GM18498 (cell line): ENCODE results near the gene TM4SF1.

Experiments used
- ATAC-seq: cut with Tn5 transposase; IDR thresholded peaks from one replicate; pipeline ENCODE4 v1.9.1; 2021; ENCODE audit warnings: mild to moderate bottlenecking, moderate library complexity; ENCODE audit not compliant: unreplicated experiment

Gene TM4SF1

GRCh38 chr3:149375501-149376196 lies 1.8 kb downstream of the TM4SF1 start:
- no peak for ATAC-seq

- no peak for ATAC-seq
These were observed 2.5 kb downstream of the TM4SF1 start for GRCh38 chr3:149374793-149375500.

GRCh38 chr3:149374391-149374790 lies 3.1 kb downstream of the TM4SF1 start:
- no peak for ATAC-seq

- ATAC-seq = no peak
These were observed 4.0 kb downstream of the TM4SF1 start for GRCh38 chr3:149373235-149374125.

- no peak for ATAC-seq
These were observed 5.7 kb downstream of the TM4SF1 start for GRCh38 chr3:149371723-149372114.

- ATAC-seq = no peak
These were observed 6.3 kb downstream of the TM4SF1 start for GRCh38 chr3:149371001-149371722.

- ATAC-seq = no peak
These were observed 7.2 kb downstream of the TM4SF1 start for GRCh38 chr3:149369991-149370866.

GRCh38 chr3:149368674-149369497 lies 8.6 kb downstream of the TM4SF1 start:
- no peak for ATAC-seq

GRCh38 chr3:149368201-149368673 lies 9.2 kb downstream of the TM4SF1 start:
- ATAC-seq = no peak

GRCh38 chr3:149366941-149367840 lies 10.3 kb downstream of the TM4SF1 start:
- ATAC-seq = no peak

- ATAC-seq = no peak
These were observed 11.4 kb downstream of the TM4SF1 start for GRCh38 chr3:149366031-149366430.

- ATAC-seq = no peak
These were observed 12.8 kb downstream of the TM4SF1 start for GRCh38 chr3:149364624-149365023.

- ATAC-seq = no peak
These were observed 14.4 kb downstream of the TM4SF1 start for GRCh38 chr3:149363053-149363452.

- no peak for ATAC-seq
These were observed 15.1 kb downstream of the TM4SF1 start for GRCh38 chr3:149362366-149362765.

- no peak for ATAC-seq
These were observed 20.8 kb downstream of the TM4SF1 start for GRCh38 chr3:149356630-149357029.

- ATAC-seq = no peak
These were observed 21.3 kb downstream of the TM4SF1 start for GRCh38 chr3:149356044-149356592.

- no peak for ATAC-seq
These were observed 23.8 kb downstream of the TM4SF1 start for GRCh38 chr3:149353581-149354184.
